NK-92 (cell line): ENCODE results near the gene MLXIPL.
"Not testable (repeated sequence)": the region's sequence is repeated elsewhere in the genome, so short reads cannot be mapped to it uniquely, and the experiment has no call there.

ENCODE experiments used
- DNase-seq: peaks from one replicate; lab custom pipeline; 2025; ENCODE audit not compliant: unreplicated experiment; lab: John Stamatoyannopoulos, UW

Gene MLXIPL

GRCh38 chr7:73623798-73624668 lies at the start of gene MLXIPL:
Gene MLXIPL, minus strand, starts transcription at chr7:73624522. Its CDS starts 30 bp downstream, at chr7:73624492.
- DNase-seq: no peak

GRCh38 chr7:73671857-73672445 lies 47.6 kb upstream of the MLXIPL start:
- no peak for DNase-seq

- no peak for DNase-seq
Measured at GRCh38 chr7:73671322-73671661, 47.0 kb upstream of the MLXIPL start.

- DNase-seq: no peak
Measured at GRCh38 chr7:73669858-73670385, 45.6 kb upstream of the MLXIPL start.

- DNase-seq: no peak
Measured at GRCh38 chr7:73669288-73669701, 45.0 kb upstream of the MLXIPL start.

GRCh38 chr7:73668886-73669230 lies 44.5 kb upstream of the MLXIPL start:
- no peak for DNase-seq

- no peak for DNase-seq
Measured at GRCh38 chr7:73668103-73668885, 44.0 kb upstream of the MLXIPL start.

GRCh38 chr7:73667344-73668102 lies 43.2 kb upstream of the MLXIPL start, which contains the start of gene VPS37D:
Gene VPS37D, plus strand, starts transcription at chr7:73667831. Its CDS starts 128 bp downstream, at chr7:73667959.
- peak; percentile 51 for DNase-seq

GRCh38 chr7:73663033-73663432 lies 38.7 kb upstream of the MLXIPL start:
- DNase-seq: no peak

- not testable (repeated sequence) for DNase-seq
Measured at GRCh38 chr7:73660594-73660993, 36.3 kb upstream of the MLXIPL start.

- no peak for DNase-seq
Measured at GRCh38 chr7:73659983-73660382, 35.7 kb upstream of the MLXIPL start.

GRCh38 chr7:73655309-73655708 lies 31.0 kb upstream of the MLXIPL start:
- DNase-seq: not testable (repeated sequence)

GRCh38 chr7:73652541-73652949 lies 28.2 kb upstream of the MLXIPL start:
- no peak for DNase-seq

GRCh38 chr7:73650524-73650923 lies 26.2 kb upstream of the MLXIPL start:
- no peak for DNase-seq

- no peak for DNase-seq
Measured at GRCh38 chr7:73649576-73649975, 25.3 kb upstream of the MLXIPL start.

- DNase-seq: no peak
Measured at GRCh38 chr7:73648593-73649332, 24.4 kb upstream of the MLXIPL start.

- no peak for DNase-seq
Measured at GRCh38 chr7:73647725-73648592, 23.6 kb upstream of the MLXIPL start.

GRCh38 chr7:73646785-73647724 lies 22.7 kb upstream of the MLXIPL start:
- no peak for DNase-seq
